Stimulated activated CD8-positive, alpha-beta memory T cell treated with anti-CD3 and anti-CD28 coated beads, Interleukin-12 subunit alpha, Interleukin-12 subunit beta, amount 100 ng/mL, for 24 hours (primary cell): ENCODE measurements around the gene FRMD4A.

ENCODE experiments used
- DNase-seq: peaks from one replicate; pipeline ENCODE4 v3.0.0-alpha.2; 2020; ENCODE audit errors: extremely low read depth

Gene FRMD4A

DNA sequence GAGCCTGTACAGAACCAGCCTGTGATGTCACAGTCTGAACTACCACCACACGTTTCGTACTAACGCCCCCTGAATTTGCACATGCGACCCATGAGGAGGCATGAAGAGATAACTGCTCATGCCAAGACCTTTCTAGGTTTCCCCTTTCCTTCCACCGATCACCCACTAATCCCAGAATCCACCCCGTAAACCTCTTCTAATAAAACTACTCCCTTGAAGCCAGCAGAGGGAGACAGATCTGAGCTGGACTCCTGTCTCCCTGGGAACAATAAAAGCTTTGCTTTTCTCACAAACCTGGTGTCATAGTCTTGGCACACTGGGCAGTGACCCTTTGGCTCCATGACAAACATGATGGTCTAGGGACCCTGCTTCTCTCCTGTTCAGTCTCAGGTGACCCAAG, 144.5 kb downstream of the FRMD4A start:
- DNase-seq, result no peak

DNA sequence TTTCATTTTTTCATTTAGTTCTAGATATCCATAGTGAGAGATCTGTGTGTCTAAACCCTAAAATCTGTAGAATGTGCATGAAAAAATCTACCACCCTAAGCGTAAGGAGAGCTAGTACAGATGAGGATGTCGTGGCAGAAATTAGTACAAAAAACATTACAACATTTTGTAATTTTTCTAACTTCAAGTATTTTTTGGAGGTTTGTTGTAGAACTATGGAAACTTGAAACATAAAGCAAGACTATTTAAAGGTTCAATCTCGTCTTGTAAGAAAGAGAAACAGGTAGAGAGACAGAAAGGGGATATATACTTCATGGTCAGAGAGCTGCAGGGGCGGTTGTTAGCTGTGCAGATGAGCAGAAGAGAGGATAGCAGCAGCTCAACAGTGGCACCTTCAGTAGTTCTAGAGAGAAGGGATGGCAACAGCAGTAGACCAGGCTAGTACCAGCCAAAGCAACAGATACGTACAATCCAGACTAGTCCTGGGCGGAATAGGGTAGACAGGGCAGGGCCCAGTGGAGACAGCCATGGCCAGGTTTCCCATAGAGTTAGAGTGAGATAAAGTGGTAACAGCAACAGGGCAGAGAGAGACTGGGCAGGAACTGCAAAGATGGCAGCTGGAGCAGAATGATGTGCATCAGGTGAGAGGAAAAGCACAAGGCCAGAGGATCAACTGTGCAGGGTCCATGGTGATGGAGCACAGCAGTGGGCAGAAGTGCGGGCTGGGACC, 145.2 kb downstream of the FRMD4A start:
- DNase-seq, result no peak

DNA sequence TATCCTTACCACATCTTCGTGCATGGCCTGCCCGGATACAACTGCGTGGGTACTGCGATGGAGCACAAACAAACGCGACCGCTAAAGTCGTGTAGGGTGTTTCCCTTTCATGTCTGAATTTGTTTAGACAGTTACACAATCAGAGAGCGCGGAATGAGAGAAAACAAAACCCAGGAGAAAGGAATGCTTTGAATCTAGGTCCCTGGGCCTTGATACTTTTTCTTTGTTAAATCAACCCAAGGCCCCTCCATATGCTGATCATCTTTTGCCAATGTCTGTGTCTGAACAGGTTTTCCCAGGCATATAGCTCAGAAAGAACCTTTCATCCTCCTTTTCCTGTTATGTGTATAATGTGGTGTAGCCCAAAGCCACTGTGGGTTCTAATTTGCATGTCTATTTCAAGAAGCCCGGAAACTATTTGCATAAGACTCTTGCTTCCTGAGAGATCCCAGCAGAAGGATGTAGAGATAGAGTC, 145.8 kb downstream of the FRMD4A start:
- no peak for DNase-seq

DNA sequence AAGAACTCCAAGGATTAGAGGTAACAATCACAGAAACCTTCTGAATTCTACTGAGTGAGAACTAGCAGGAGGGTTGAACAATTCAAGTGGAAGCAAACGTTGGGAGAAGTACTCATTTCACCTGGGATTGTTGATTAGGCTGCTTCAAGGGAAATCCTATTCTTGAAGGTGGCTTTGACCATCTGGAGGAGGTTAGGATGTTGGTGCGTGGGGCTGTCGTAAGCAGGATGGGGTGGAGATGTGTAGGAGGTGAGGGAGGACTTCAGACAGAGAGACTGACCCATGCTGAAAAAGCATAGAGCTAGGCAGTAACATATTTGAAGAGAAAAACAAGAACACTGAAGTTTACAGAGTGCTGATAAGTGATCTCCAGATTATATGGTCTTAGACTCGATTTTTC, 147.9 kb downstream of the FRMD4A start:
- no peak for DNase-seq

DNA sequence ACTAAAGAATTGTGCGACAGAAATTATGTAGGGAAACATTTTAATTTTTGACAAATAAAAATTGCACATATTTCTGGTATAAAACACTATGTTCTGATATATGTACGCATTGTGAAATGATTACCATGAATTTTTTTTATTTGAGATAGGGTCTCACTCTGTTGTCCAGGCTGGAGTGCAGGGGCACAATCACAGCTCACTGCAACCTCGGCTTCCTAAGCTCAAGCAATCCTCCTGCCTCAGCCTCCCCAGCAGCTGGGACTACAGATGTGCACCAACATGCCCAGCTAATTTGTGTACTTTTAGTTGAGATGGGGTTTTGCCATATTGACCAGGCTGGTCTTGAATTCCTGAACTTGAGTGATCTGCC, 149.2 kb downstream of the FRMD4A start:
- DNase-seq, result no peak

DNA sequence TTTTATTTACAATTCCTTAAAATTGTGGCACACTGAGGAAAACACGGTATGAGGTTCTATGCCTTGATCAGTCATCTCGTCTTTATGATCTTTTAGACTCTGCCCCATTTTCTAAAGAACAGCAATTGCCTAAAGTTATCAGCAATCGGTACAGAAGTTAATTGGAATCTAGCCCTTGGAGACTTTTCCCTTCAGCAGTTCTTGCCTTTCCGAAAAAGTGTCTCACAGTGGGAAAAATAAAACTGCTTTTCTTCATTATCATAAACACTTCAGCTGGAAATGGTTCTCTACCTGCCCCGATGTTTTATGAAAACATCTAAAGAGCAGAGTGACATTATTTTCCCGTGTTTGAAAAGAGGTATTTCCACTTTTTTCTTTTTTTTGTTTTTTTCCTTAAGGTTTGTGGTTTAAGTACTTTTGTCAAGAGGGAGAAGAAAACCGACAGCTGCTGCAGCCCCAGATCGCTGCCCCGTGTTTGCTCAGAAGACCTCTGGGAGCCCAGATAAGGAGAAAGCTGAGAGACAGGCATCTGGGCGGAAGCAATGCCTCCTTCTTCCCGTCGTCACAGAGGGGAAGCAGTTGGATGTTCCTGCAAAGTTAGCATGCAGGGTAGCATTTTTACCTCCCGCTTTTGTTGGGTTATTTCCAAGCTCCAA, 149.7 kb downstream of the FRMD4A start:
- no peak for DNase-seq

DNA sequence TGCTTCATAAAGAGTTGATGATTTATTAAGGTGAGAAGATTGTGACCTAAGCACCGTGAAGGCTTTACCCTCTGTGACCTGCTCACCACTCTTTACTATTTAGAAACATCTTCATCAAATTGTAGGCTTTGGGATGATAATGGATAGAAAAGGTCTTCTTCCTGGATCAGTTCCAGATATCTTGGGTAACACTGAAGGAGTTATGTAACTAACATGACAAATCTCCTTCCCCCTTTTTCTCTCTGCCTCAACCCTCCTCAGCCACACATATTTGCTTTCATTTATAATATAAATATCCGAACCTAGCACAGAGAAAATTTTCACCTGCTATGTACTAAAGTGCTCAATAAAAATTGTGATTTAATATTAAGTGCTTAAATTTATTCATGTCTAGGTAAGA, 151.5 kb downstream of the FRMD4A start:
- DNase-seq, result no peak

DNA sequence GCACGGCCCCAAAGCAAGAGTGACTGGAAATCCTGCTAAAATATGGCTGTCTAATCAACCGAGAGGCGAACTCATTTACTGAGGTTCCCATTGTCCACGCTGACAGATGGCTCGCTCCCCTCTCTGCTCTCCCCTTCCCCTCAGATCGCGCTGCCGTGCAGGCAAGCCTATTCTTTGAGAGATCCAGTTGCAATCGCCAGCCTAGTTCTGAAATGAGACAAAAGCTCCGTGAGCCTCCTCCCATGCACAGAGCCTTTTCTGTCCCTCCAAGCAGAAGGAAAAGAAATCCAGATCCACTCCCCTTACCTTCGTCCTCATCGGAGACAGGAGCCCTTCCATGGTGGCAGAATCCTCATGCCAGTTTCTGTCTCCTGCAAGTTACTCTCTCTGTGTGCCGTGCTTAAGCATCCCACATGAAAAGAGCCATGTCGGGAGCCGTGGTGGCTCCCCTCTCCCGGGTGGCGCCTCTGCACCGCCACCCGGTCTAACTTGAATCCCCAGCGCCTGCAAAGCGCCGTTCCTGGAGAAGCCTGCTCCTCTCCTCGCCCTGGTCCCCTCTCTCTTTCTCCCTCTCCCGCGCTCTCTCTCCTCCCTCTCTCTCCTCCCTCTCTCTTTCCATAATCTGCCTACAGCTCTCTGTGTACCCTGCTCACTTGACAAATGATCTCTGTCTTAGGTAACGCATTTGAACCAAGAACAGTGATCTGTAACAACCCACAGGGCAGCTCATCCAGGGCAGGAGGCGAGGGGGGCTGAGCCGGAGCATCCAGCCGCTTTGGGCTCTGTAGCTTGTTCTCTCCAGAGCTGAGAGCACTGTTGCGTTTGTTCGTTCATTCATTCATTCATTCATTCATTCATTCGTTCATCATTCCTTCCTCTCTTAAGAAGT, 156.8 kb downstream of the FRMD4A start:
- DNase-seq, result no peak

DNA sequence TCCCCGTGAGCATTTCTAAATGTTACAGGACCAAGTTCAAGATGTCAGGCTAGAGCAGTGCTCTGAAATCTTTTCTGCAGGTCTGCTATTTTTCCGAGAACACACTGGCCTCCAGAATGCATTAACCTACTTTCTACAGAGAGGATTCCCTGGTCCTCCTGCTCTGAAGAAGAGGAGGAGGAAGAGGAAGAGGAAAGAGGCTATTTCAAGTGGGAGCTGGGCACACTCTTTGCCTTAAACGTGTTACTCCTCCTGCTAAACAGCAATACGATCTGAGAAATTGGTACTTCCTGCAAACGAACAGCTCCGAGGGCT, 157.4 kb downstream of the FRMD4A start:
- no peak for DNase-seq

DNA sequence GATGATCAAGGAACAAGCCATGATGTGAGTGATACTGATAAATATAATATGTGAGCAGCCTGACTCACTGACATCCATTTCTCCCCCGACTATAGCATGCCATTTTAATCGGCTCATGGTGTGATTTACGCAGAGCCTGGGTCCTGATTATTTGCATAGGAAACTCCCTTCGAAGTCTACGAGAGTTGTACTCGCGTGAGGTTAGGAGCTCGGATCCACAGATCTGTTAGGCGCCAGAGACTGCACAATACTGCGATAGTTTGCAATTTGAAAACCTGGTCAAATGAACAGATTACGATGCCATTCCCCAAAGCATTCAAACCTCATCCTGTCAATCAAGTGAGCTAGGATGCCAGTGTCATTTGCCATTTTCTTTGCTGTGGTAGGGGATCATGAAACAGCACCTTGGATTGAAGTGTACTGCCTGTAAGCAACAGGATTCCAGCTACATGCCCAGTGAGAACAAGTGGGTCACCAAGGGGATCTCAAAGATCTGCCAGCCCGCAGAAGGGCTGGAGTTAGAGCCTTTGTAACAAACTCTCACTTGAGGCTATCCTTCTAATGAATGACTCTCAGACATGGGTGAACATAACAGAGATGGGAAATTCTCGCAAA, 158.3 kb downstream of the FRMD4A start:
- DNase-seq, result no peak

DNA sequence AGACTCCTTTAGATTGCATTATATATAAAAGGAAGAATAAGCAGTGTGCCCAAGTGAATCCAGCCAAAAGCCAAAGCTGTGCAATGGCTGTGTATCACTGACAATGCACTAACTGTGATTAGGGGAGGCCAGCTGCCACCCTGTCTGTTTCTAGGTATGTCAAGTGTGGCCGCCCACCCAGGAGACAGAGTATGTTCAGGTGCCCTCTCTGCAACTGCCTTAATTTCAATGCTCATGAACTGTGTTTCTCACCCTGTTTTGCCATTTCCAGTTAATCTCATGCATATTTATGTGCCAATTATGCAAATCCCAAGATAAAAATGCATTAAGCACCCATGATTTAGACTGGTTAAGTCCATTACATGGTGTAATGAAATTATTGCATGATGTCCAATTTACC, 159.4 kb downstream of the FRMD4A start:
- DNase-seq, result no peak

DNA sequence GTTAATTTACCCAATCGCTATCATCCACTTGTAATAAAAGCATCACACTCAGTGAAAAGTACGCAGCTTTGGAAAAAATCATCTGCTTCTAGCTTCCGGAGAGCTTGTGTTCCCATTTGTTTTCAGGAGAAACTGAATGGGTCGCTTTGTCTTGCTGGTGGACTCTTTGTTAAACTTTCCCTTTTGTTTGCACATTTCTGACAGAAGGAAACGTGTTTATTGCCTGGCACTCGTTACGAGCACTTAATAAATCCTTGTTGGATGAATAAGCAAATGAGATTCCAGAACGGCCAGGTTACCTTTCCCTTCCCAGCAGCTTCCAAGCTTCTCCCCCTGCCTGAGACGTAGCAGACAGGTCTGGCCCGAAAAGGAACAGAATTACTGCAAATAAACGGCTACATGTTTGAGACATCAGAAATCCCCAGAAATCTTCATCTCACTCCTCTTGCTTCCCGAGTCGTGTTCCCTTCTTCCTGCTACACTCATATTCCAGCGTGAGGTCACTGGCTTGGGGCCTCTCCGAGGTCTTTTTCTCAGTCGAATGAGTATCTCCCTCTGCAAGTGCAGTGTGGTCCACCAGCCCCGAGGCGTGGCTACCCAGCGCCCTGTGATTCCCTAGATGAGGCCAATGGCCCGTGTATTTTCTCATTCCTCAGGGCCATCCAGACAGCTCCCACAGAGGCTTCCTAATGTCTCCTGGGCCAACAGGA, 167.2 kb downstream of the FRMD4A start:
- no peak for DNase-seq

DNA sequence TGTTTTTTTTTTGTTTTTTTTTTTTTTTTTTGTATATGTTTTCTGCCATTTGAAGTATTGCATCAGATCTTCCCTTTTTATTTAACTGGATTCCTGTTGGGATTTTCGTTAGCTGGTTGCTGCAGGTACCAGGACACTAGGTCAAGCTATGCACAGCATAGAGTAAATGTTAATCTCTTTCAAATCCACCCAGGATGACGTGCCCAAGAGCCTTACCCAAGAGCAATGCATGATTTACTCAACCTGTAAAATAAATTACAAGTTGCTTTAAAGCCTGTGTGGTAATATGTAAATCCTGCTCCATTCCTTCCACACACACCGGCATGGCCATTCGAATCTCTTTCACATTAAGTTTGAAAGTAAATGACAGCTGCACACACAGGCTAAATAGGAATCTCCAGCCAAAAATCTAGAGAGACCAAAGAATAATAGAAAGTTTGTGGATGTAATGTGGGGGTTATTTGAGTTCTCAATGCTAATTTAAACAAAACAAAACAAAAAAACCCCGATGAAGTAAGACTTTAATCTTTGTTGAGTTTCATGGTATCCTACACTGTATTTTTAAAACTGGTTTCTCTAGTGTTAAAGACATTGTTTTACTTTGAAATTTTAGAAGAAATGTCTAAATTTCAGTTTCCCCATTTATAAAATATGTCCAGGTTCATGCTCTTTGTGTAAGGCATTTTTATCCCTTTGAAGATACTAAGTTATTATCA, 167.9 kb downstream of the FRMD4A start:
- DNase-seq, result no peak

DNA sequence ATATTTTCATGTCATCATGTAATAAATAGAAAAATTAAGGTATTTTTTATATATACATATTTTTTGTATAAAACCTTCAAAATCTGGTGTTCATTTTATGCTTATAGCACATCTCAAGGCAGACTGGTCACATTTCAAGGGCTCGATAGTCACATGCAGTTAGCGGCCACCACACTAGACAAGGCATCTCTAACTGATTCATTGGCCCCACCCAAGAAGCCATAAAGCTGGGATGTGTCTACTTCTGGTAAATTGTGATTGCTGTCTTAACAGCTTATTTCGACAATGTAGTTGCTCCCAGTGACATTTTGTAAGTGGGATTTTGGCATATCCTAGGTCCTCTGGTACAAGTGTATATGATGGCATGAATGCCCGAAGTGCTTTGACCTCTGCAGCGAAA, 168.7 kb downstream of the FRMD4A start:
- no peak for DNase-seq

DNA sequence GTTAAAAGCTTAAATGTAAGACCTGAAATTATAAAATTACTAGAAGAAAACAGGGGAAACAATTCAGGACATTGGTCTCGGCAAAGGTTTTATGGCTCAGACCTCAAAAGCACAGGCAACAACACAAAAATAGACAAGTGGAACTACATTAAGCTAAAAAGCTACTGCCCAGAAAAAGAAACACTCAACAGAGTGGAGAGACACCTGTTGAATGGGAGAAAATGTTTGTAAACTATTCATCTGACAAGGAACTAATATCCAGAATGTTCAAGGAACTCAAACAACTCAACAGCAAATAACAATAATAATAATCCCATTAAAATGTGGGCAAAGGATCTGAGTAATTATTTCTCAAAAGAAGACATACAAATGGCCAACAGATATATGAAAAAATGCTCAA, 170.4 kb downstream of the FRMD4A start:
- no peak for DNase-seq

DNA sequence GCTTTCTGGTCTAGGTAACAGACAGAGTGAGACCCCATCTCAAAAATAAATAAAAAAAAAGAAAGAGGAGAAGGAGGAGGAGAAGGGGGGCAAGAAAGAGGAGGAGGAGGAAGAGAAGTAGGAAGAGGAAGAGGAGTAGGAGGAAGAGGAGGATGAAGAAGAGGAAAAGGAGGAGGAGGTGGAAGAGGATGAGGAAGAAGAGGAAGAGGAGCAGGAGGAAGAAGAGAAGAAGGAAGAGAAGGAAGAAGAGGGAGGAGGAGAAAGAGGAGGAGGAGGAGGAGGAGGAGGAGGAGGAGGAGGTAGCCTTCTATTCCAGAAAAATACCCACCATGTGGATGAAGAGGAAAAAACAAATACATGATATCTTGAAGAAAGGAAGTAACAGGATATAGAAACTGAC, 172.1 kb downstream of the FRMD4A start:
- DNase-seq, result no peak

DNA sequence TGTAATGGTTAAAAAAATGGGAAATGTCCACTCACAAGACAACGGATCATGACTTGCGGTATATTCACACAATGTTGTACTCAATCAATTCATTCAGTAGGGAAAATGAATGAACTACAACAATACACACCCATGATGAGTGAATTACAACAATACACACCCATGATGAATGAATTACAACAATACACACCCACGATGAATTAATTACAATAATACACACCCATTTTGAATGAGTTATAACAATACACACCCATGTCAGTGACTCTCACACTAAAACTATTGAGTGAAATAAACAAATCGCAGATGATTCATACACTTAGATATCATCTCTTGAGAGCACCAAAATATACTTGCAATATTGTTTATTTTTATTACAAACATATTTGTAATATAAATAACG, 174.6 kb downstream of the FRMD4A start:
- no peak for DNase-seq

DNA sequence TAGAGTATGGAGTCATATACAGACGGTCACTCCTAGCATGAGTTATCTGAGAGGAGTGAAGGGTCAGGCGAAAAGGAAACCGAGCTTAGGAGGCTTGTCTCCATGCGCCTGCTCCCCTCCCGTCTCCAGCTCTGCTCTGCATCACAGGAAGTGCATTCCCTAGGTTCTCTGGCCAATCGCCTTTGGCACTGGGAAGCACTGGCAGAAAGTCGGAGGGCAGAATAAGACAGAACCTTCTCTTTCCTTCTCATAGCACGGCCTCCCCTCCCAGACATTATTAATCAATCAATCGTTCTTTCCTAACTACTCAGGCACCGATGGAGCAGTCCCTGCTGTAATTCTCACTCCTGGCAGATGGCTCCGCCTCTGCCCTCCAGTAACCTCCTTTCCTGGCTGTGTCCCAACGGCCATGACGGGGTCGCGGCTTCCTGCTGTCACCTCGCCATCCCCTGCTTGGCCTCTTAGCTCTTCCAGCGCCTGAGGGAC, 177.1 kb downstream of the FRMD4A start:
- no peak for DNase-seq

DNA sequence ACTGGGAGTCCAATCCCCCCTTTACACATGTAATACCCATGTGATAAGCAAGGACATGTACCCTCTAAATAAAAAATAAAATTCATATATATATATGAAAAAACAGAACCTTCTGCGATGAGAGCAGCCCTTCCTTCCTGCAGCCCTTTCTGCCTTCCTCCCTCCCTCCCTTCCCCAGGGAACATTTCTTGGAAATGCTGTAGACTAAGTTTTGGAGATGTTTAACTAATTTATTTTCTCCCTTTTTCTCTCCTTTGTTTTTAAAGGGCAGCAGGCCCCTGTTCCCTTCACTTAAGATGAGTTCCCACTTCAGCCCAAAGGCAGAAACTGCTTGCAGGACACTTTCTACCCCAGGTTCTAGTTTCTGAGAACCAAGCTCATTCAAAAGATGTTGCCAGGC, 179.2 kb downstream of the FRMD4A start:
- no peak for DNase-seq

DNA sequence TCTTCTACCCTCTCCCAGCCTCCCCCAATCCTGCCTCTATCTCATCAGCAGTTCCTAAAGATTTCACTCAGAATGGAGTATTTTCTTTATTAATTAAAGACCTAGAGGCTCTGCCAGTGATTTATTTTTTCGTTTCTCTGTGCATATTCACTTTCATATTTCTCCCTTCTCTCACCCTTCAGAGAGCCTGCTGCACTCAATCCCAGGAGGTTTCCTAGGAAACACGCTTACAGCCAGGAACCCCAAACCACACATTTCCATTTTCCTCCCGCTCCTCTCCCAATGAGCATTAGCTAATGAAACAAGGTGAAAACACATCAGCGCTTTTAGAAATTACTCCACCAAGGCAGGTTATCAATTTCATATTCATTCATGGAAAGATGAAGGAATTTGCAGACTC, 180.2 kb downstream of the FRMD4A start:
- no peak for DNase-seq

DNA sequence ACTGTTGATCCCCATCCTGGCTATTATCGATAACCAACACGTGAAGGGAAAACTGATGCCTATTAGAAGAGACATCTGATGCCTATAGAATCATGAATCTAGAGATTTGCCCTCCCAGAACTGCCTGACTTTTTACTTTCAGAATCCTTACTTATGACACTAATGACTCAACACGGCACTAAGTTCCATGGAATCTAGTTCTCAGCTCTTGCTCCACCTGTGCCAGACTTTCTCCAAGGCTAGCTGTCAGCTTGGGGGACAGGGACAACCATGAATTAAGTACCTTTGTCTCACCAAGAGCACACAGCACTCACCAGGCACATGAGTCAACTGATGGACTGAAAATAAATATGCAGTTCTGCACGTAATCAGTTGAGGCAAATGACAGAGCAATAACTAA, 184.2 kb downstream of the FRMD4A start:
- DNase-seq, result no peak
